Right lobe of liver (tissue), 6 donors: ENCODE measurements around the gene WWC2. TPM values are rescaled to one million over a fixed set of nuclear protein-coding genes. Genes with fewer than 3 reads are reported as not detected.
"Not testable (repeated sequence)": the region's sequence is repeated elsewhere in the genome, so short reads cannot be mapped to it uniquely, and the experiment has no call there.

Experiments
- ATAC-seq, 4 donors: fragments of 200-7000 bp; cut with Tn5 transposase; one replicate each; pipeline ENCODE4 v1.9.1; 2020; ENCODE audit warnings: mild to moderate bottlenecking in 4 of 4, moderate library complexity in 4 of 4
- DNase-seq, 3 donors: peaks; one replicate each; pipeline ENCODE4 v3.0.0-alpha.2; 2020
- H3K27ac ChIP-seq, 3 donors: fragments of 200-600 bp; one replicate each; pipeline ENCODE4 v1.8.0; 2022
- H3K27me3 ChIP-seq, 2 donors: fragments of 200-600 bp; one replicate each; pipeline ENCODE4 v1.8.0; 2022
- H3K36me3 ChIP-seq, 4 donors: fragments of 200-600 bp; sonication (generic) in 1 of 4; one replicate each; pipeline versions ENCODE4 v1.5.1 to v1.8.0; 2017 to 2022; ENCODE audit warnings: control low read depth in 1 of 4
- H3K4me1 ChIP-seq, 4 donors: fragments of 200-600 bp; sonication (generic) in 1 of 4; one replicate each; pipeline versions ENCODE4 v1.5.1 to v1.8.0; 2017 to 2022; ENCODE audit warnings: control low read depth in 1 of 4
- H3K4me3 ChIP-seq, 3 donors: fragments of 200-600 bp; one replicate each; pipeline ENCODE4 v1.8.0; 2022
- H3K9me3 ChIP-seq, 4 donors: fragments of 200-600 bp; sonication (generic) in 1 of 4; one replicate each; pipeline versions ENCODE4 v1.5.1 to v1.8.0; 2017 to 2022; ENCODE audit warnings: control low read depth in 1 of 4
- CTCF ChIP-seq, 4 donors: fragments of 200-600 bp in 3 of 4; fragments of 450-650 bp in 1 of 4; IDR thresholded peaks; one replicate each; pipeline versions ENCODE4 v1.5.1 to v1.8.0; 2016 to 2022; ENCODE audit warnings: antibody characterized with exemption in 4 of 4, mild to moderate bottlenecking in 2 of 4
- POLR2A ChIP-seq: fragments of 450-650 bp; IDR thresholded peaks from one replicate; pipeline ENCODE4 v1.6.1; 2017; ENCODE audit warnings: antibody characterized with exemption, mild to moderate bottlenecking
- WGBS: methylation state at CpG from one replicate; pipeline ENCODE4 v1.1.6; 2018; ENCODE audit warnings: low coverage, low lambda C conversion rate; ENCODE audit not compliant: insufficient coverage; ENCODE audit errors: missing lambda C conversion rate; 5-methylcytosine and 5-hydroxymethylcytosine counted together
- intact Hi-C, 2 donors: fragments of 100-400 bp; cut with DNase I; formaldehyde crosslinking; loops; one replicate each; pipeline versions ENCODE4 v1.11.2 to v1.14.1; 2022
- total RNA-seq, 6 experiments: library from RNA; depleted of rRNA in 2 of 6; stranded (reverse); fragments of >200 nt in 2 of 6; fragmentation: NEBNext Ultra II Directional in 3 of 6; extraction: Animal tissue kit (Norgen Biotek cat#: 25700) in 3 of 6; gene quantifications; one replicate each; pipeline versions ENCODE4 v1.1.0 to v1.2.4, GENCODE V29; 2016 to 2023
- donor health status: DM: no; HTN: yes; CAD: no.
- donor health status: DM: no; HTN: no; CAD: no.
- donor health status: DM: no; HTN: no; CAD: no.
- donor health status: DM: no; HTN: yes; CAD: no.
- donor health status: DM: no; HTN: yes; CAD: no.

WWC2 gene
- total RNA-seq, 6 experiments from 2014 or later: 19.5 to 48.9 (median 34.4) TPM

- intact Hi-C loops: no loop called here
- TF ChIP-seq POLR2A (no peak), CTCF (IDR thresholded peaks at IDR 0.05) (no peak)
- Histone ChIP-seq H3K9me3 (no peaks in the 10 kb centered on the region), H3K36me3 (no peaks in the 10 kb centered on the region), H3K27me3 (no peaks in the 10 kb centered on the region), H3K27ac (no peak within 1 kb of the TSS), H3K4me1 (no peaks in the 10 kb centered on the region), H3K4me3 (no peak within 1 kb of the TSS)
- 96% methylated on average over 5 of the region's 5 CpGs for WGBS
- DNase-seq (no peak), ATAC-seq (no peak)
These were observed 223.3 kb downstream of the WWC2 start, which contains the start of gene CLDN24 for GRCh38 chr4:183322326-183322725. TSS of gene CLDN24 (minus strand) at chr4:183322426. CDS start at chr4:183322426, 0 bp downstream.

- no peaks in the 10 kb centered on the region for H3K27me3 ChIP-seq
- no peak for TF ChIP-seq CTCF (IDR thresholded peaks at IDR 0.05)
- no peak for TF ChIP-seq POLR2A
- no peak overlapping the region for H3K27ac ChIP-seq
- H3K9me3 ChIP-seq: no peaks in the 10 kb centered on the region
- 84% methylated on average over 3 of the region's 6 CpGs for WGBS
- DNase-seq (no peak), ATAC-seq (peak in 1 of 4 donors; percentile 28)
- H3K4me3 ChIP-seq: no peak overlapping the region
- no peaks in the 10 kb centered on the region for H3K36me3 ChIP-seq
- no peaks in the 10 kb centered on the region for H3K4me1 ChIP-seq
- intact Hi-C loops: no loop called here
These were observed 224.2 kb downstream of the WWC2 start for GRCh38 chr4:183323295-183323694.

DNA sequence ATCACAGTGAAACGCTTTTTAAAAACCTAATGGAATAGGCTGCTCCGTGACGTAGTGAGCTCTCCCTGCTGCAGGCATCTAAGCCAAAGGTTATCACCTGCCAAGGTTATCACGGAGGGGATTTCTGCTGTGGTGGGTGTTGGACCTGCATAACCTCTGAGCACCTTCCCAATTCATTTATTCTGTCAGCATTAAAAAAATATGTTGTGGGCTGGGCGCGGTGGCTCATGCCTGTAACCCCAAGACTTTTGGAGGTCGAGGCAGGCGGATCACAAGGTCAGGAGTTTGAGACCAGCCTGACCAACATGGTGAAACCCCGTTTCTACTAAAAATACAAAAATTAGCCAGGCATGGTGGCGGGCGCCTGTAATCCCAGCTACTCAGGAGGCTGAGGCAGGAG, 225.0 kb downstream of the WWC2 start:
- H3K36me3 ChIP-seq, DNase-seq, H3K9me3 ChIP-seq, H3K4me3 ChIP-seq, H3K27ac ChIP-seq, H3K27me3 ChIP-seq, ATAC-seq, intact Hi-C loops, H3K4me1 ChIP-seq: not testable (repeated sequence)
- 91% methylated on average over 6 of the region's 11 CpGs for WGBS

- H3K27ac ChIP-seq: no peak overlapping the region
- no peaks in the 10 kb centered on the region for H3K27me3 ChIP-seq
- 60% methylated on average over 1 of the region's 7 CpGs for WGBS
- H3K9me3 ChIP-seq: no peaks in the 10 kb centered on the region
- no peaks in the 10 kb centered on the region for H3K36me3 ChIP-seq
- no peak for ATAC-seq
- intact Hi-C loops: no loop called here
- no peak for TF ChIP-seq CTCF (IDR thresholded peaks at IDR 0.05)
- TF ChIP-seq POLR2A: no peak
- H3K4me1 ChIP-seq: no peaks in the 10 kb centered on the region
- DNase-seq: no peak
- H3K4me3 ChIP-seq: no peak overlapping the region
These were observed 225.6 kb downstream of the WWC2 start for GRCh38 chr4:183324619-183325018.

DNA sequence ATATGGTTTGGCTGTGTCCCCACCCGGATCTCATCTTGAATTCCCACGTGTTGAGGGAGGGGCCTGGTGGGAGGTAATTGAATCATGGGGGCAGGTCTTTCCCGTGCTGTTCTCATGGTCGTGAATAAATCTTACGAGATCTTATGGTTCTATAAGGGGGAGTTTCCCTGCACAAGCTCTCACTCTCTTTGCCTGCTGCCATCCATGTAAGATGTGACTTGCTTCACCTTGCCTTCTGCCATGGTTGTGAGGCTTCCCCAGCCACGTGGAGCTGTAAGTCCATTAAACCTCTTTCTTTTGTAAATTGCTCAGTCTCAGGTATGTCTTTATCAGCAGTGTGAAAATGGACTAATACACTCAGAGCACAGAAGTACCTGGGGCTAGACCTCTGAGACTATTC, 227.3 kb downstream of the WWC2 start:
- H3K27ac ChIP-seq, intact Hi-C loops, H3K36me3 ChIP-seq, ATAC-seq, H3K4me1 ChIP-seq, H3K9me3 ChIP-seq, DNase-seq, H3K4me3 ChIP-seq, H3K27me3 ChIP-seq: not testable (repeated sequence)
- 93% methylated on average over 4 of the region's 6 CpGs for WGBS

GRCh38 chr4:183326853-183327252, 227.8 kb downstream of the WWC2 start:
- H3K4me1 ChIP-seq: no peaks in the 10 kb centered on the region
- no peak overlapping the region for H3K4me3 ChIP-seq
- H3K27me3 ChIP-seq: no peaks in the 10 kb centered on the region
- no peaks in the 10 kb centered on the region for H3K36me3 ChIP-seq
- intact Hi-C loops: no loop called here
- 83% methylated on average over 1 of the region's 2 CpGs for WGBS
- ATAC-seq (peak in 1 of 4 donors; percentile 48), DNase-seq (no peak)
- TF ChIP-seq CTCF (IDR thresholded peaks at IDR 0.05): no peak
- no peak for TF ChIP-seq POLR2A
- H3K9me3 ChIP-seq: no peaks in the 10 kb centered on the region
- H3K27ac ChIP-seq: no peak overlapping the region
